B cell (primary cell): Measurements from ENCODE around the gene MCTP1. TPM values are rescaled to one million over a fixed set of nuclear protein-coding genes. Genes with fewer than 3 reads are reported as not detected.

ENCODE experiments used
- ATAC-seq: fragments of 200-7000 bp; cut with Tn5 transposase; one replicate; pipeline ENCODE4 v1.10.0; 2021; ENCODE audit warnings: low read depth, mild to moderate bottlenecking, moderate number of reproducible peaks, moderate library complexity
- CTCF ChIA-PET: fragments of 350-600 bp; sonication (Branson Sonifier 250); formaldehyde crosslinking; loops from one replicate; lab custom pipeline; 2021; ENCODE audit warnings: antibody characterized with exemption, inconsistent platforms; lab: Charles Lee
- POLR2A ChIA-PET: fragments of 350-600 bp; sonication (Branson Sonifier 250); formaldehyde crosslinking; loops from one replicate; lab custom pipeline; 2021; ENCODE audit warnings: antibody characterized with exemption; lab: Charles Lee
- DNase-seq: peaks from one replicate; pipeline ENCODE4 v3.0.0; 2013
- H2AFZ ChIP-seq: 2 replicates; pipeline ENCODE4 v1.6.1; 2012; ENCODE audit warnings: mild to moderate bottlenecking, low read depth, low read length; ENCODE audit not compliant: insufficient read depth, poor library complexity, severe bottlenecking
- H3K27ac ChIP-seq, 2 donors: 1 replicate in 1 of 2; 2 replicates in 1 of 2; pipeline ENCODE4 v1.5.1; 2012 to 2013; ENCODE audit warnings: low read length in 2 of 2, mild to moderate bottlenecking in 2 of 2, moderate library complexity in 1 of 2
- H3K27me3 ChIP-seq, 4 experiments: fragments of 200-600 bp in 1 of 4; sonication (generic) in 1 of 4; replicated peaks in 1 of 4; 1 replicate in 2 of 4; 2 replicates in 2 of 4; pipeline versions ENCODE4 v1.6.1 to v1.7.0; 2013 to 2016; ENCODE audit warnings: low read length in 3 of 4, mild to moderate bottlenecking in 2 of 4, mixed read lengths in 1 of 4, moderate library complexity in 1 of 4; ENCODE audit not compliant: insufficient read depth in 4 of 4, control insufficient read depth in 3 of 4; ENCODE audit errors: control extremely low read depth in 1 of 4
- H3K36me3 ChIP-seq, 2 experiments: replicated peaks in 1 of 2; 1 replicate in 1 of 2; 2 replicates in 1 of 2; pipeline versions ENCODE4 v1.6.1 to v1.7.1; 2013; ENCODE audit warnings: low read length in 1 of 2; ENCODE audit not compliant: insufficient read depth in 2 of 2, control insufficient read depth in 1 of 2; ENCODE audit errors: control extremely low read depth in 1 of 2, extremely low read depth in 1 of 2
- H3K4me1 ChIP-seq, 2 donors: fragments of 200-600 bp in 1 of 2; sonication (generic) in 1 of 2; 1 replicate in 1 of 2; 2 replicates in 1 of 2; pipeline versions ENCODE4 v1.5.1 to v1.6.1; 2013 to 2017; ENCODE audit warnings: low read length in 2 of 2; ENCODE audit not compliant: control insufficient read depth in 2 of 2, insufficient read depth in 2 of 2
- H3K4me2 ChIP-seq: replicated peaks from 2 replicates; pipeline ENCODE3; 2012; ENCODE audit warnings: mild to moderate bottlenecking, low read depth, low read length; ENCODE audit not compliant: poor library complexity, severe bottlenecking
- H3K4me3 ChIP-seq, 5 experiments: fragments of 200-600 bp in 1 of 5; sonication (generic) in 1 of 5; 1 replicate in 3 of 5; 2 replicates in 2 of 5; pipeline versions ENCODE4 v1.5.1 to v1.7.0; 2011 to 2016; ENCODE audit warnings: low read length in 4 of 5, mild to moderate bottlenecking in 4 of 5, low read depth in 2 of 5, control low read depth in 1 of 5, moderate library complexity in 1 of 5; ENCODE audit not compliant: insufficient read depth in 1 of 5; ENCODE audit errors: control extremely low read depth in 1 of 5, extremely low read depth in 1 of 5
- H3K79me2 ChIP-seq: fragments of 200-600 bp; sonication (generic); one replicate; pipeline ENCODE4 v1.6.0; 2016; ENCODE audit warnings: low read length; ENCODE audit not compliant: control insufficient read depth, insufficient read depth
- H3K9ac ChIP-seq: fragments of 200-600 bp; sonication (generic); 2 replicates; pipeline ENCODE4 v1.6.1; 2017; ENCODE audit warnings: mild to moderate bottlenecking, low read length, moderate library complexity
- H3K9me3 ChIP-seq, 3 donors: one replicate each; pipeline versions ENCODE4 v1.6.1 to v1.7.1; 2013; ENCODE audit warnings: low read length in 2 of 3; ENCODE audit not compliant: control insufficient read depth in 2 of 3, insufficient read depth in 1 of 3; ENCODE audit errors: control extremely low read depth in 1 of 3
- H4K20me1 ChIP-seq: 2 replicates; pipeline ENCODE4 v1.6.0; 2012; ENCODE audit warnings: mild to moderate bottlenecking, low read length; ENCODE audit not compliant: insufficient read depth, control insufficient read depth, poor library complexity, severe bottlenecking
- H3K27ac Mint-ChIP-seq: one replicate; pipeline ENCODE4 v1.8.0; 2021; ENCODE audit warnings: mixed read lengths
- H3K27me3 Mint-ChIP-seq: one replicate; pipeline ENCODE4 v1.8.0; 2021; ENCODE audit warnings: mixed read lengths
- H3K4me1 Mint-ChIP-seq: one replicate; pipeline ENCODE4 v1.8.0; 2021; ENCODE audit warnings: mixed read lengths
- H3K4me3 Mint-ChIP-seq: one replicate; pipeline ENCODE4 v1.8.0; 2021; ENCODE audit warnings: mixed read lengths
- H3K9me3 Mint-ChIP-seq: one replicate; pipeline ENCODE4 v1.8.0; 2022; ENCODE audit warnings: mixed read lengths; ENCODE audit not compliant: insufficient read depth
- CTCF ChIP-seq: fragments of 200-600 bp; IDR thresholded peaks from one replicate; pipeline ENCODE4 v1.8.0; 2022; ENCODE audit warnings: antibody characterized with exemption, mild to moderate bottlenecking
- EZH2 ChIP-seq: IDR thresholded peaks from 2 replicates; pipeline ENCODE4 v1.6.1; 2012; ENCODE audit warnings: borderline replicate concordance, low read depth, mild to moderate bottlenecking, moderate library complexity, low read length; ENCODE audit not compliant: insufficient read depth, poor library complexity, severe bottlenecking
- WGBS: methylation state at CpG from one replicate; pipeline ENCODE4 v1.1.5; 2013; ENCODE audit warnings: missing lambda C conversion rate; ENCODE audit not compliant: insufficient coverage; 5-methylcytosine and 5-hydroxymethylcytosine counted together
- intact Hi-C: fragments of 100-400 bp; cut with micrococcal nuclease; formaldehyde crosslinking; loops from one replicate; pipeline ENCODE4 v1.10.0; 2022
- polyA plus RNA-seq: library from polyadenylated mRNA; depleted of rRNA; stranded (reverse); fragments of >200 nt; gene quantifications from 2 replicates; pipeline ENCODE4 v1.2.3, GENCODE V29; 2012
- total RNA-seq, 2 donors: library from RNA; stranded (reverse); fragments of 120-200 nt in 1 of 2; gene quantifications; 1 replicate in 1 of 2; 2 replicates in 1 of 2; pipeline versions ENCODE4 v1.2.3 to v1.2.4, GENCODE V29; 2013 to 2022

Gene MCTP1
- total and polyA plus RNA-seq, 2 donors (not counting 1 experiment from before 2014, with no cell fraction given) = 0.42 to 2.5 TPM

DNA sequence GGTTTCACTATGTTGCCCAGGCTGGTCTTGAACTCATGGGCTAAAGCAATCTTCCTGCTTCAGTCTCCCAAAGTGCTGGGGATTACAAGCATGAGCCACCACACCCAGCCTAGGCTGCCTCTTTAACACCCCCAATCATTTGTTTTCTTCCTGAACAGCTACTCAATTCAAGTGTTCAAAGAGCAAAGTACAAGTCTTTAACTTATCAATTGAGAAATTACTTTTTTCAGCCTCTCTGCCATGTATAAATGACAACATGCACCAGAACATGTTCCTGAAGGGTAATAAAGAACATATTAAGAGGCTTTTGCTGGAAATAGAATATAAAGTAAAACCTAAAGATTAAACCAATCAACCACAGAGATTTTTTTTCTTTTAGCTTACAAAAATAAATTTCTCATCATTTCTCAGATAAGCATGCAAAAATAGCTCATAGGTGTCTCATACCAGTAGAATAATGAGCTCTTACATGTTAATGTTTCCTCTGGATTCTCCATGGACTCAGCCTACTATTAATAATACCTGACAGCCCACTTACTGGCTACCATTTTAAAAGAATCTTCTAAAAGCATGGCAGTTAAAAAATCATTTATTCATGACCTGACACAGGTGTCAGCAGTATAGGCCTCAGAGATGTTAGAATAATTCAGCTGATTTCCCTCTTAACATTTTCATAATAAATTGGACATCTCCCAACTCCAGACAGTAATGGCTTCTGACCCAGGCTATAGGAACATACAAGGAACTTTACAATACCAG, 60.0 kb downstream of the MCTP1 start:
- POLR2A ChIA-PET = no interaction called here
- H3K27me3 Mint-ChIP-seq = no peaks in the 10 kb centered on the region
- intact Hi-C loops = no loop called here
- no peak overlapping the region for H3K4me2 ChIP-seq
- no peak overlapping the region for H3K9ac ChIP-seq
- no peaks in the 10 kb centered on the region for H4K20me1 ChIP-seq
- no peak overlapping the region for H3K27ac Mint-ChIP-seq
- H3K4me3 Mint-ChIP-seq = no peak overlapping the region
- H3K9me3 Mint-ChIP-seq = no peaks in the 10 kb centered on the region
- no peak for TF ChIP-seq CTCF
- no peak for TF ChIP-seq EZH2
- H3K79me2 ChIP-seq = no peaks in the 10 kb centered on the region
- H3K4me3 ChIP-seq = no peak overlapping the region
- H3K27ac ChIP-seq = no peak overlapping the region
- no peaks in the 10 kb centered on the region for H3K4me1 ChIP-seq
- no peaks in the 10 kb centered on the region for H3K36me3 ChIP-seq
- H3K9me3 ChIP-seq = no peaks in the 10 kb centered on the region
- no peak for DNase-seq
- H3K4me1 Mint-ChIP-seq = no peaks in the 10 kb centered on the region
- no peak overlapping the region for H2AFZ ChIP-seq
- CTCF ChIA-PET = no interaction called here
- no peaks in the 10 kb centered on the region for H3K27me3 ChIP-seq
- ATAC-seq = no peak

DNA sequence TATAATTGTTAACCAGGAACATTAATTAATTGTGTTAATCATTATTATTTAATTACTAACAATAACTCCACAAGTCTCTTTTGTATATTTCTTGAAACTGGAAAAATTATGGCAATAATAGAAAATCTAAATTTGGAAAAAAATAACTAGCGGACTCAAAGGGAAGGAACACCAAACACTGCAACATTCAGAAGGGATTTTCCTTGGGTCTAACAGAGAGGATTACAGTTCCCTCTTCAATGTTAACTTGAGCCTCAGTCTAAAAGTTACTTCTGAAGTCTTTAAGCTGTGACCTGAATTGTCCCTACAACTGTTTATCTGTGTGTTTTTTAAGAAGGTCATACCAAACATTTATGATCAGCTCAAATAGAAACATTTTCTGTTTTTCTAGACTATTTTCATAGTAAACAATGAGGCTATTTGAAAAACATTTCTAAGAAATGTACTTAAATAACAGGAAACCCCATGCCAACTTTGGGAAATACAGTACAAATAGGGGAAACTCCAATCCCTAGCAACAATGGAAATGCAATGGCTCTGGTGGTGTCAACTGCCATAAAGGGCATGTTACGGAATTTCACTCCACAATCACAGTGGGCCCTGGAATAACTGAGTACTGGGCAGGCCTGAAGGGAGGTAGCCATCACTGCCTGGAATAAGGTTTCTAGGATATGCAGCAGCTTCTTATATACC, 61.2 kb downstream of the MCTP1 start:
- no peaks in the 10 kb centered on the region for H3K27me3 ChIP-seq
- intact Hi-C loops = no loop called here
- ChIA-PET CTCF (no interaction called here), POLR2A (no interaction called here)
- no peaks in the 10 kb centered on the region for H3K9me3 Mint-ChIP-seq
- TF ChIP-seq EZH2 (no peak), CTCF (no peak)
- no peaks in the 10 kb centered on the region for H3K79me2 ChIP-seq
- H3K27ac ChIP-seq = no peak overlapping the region
- no peaks in the 10 kb centered on the region for H3K27me3 Mint-ChIP-seq
- no peak overlapping the region for H3K4me3 ChIP-seq
- H3K9ac ChIP-seq = no peak overlapping the region
- no peaks in the 10 kb centered on the region for H3K4me1 ChIP-seq
- no peak overlapping the region for H3K27ac Mint-ChIP-seq
- H2AFZ ChIP-seq = no peak overlapping the region
- DNase-seq (no peak), ATAC-seq (no peak)
- H4K20me1 ChIP-seq = no peaks in the 10 kb centered on the region
- no peaks in the 10 kb centered on the region for H3K36me3 ChIP-seq
- no peaks in the 10 kb centered on the region for H3K4me1 Mint-ChIP-seq
- no peak overlapping the region for H3K4me2 ChIP-seq
- H3K9me3 ChIP-seq = no peaks in the 10 kb centered on the region
- 100% methylated on average over 1 of the region's 2 CpGs for WGBS
- no peak overlapping the region for H3K4me3 Mint-ChIP-seq
